Liver (tissue), 3 donors: Measurements from ENCODE around the gene HJURP.

Experiments used
- ATF3 ChIP-seq: IDR thresholded peaks from 2 replicates; pipeline ENCODE4 v1.6.1; 2016; ENCODE audit warnings: antibody characterized with exemption
- CTCF ChIP-seq: fragments of 150-350 bp; IDR thresholded peaks from 2 replicates; pipeline ENCODE4 v1.5.1; 2017; ENCODE audit warnings: improper control_type of control experiment, low read depth, low read length; ENCODE audit not compliant: missing input control
- REST ChIP-seq: IDR thresholded peaks from 2 replicates; pipeline ENCODE4 v1.6.1; 2016; ENCODE audit warnings: antibody characterized with exemption, mild to moderate bottlenecking
- SP1 ChIP-seq: IDR thresholded peaks from 2 replicates; pipeline ENCODE4 v1.6.1; 2018; ENCODE audit warnings: antibody characterized with exemption, mild to moderate bottlenecking
- donor health status: healthy.
- donor health status: healthy.

GRCh38 chr2:233839447-233839820 is 14.9 kb downstream of the HJURP start:
- TF ChIP-seq CTCF (no peak), REST (no peak), SP1 (no peak), ATF3 (no peak)
